IMR-90 (cell line): ENCODE measurements around the gene EYS. TPM values are rescaled to one million over a fixed set of nuclear protein-coding genes. Genes with fewer than 3 reads are reported as not detected.

Source experiments
- ATAC-seq: fragments of 200-7000 bp; cut with Tn5 transposase; 2 replicates; pipeline ENCODE4 v1.9.1; 2020; ENCODE audit warnings: low read depth, mild to moderate bottlenecking, moderate library complexity
- BruUV-seq: library from RNA; stranded (reverse); fragments of 400-500 nt; replicated peaks from 2 replicates; lab custom pipeline; 2021; lab: Mats Ljungman, UMichigan
- CTCF ChIA-PET: fragments of 300-600 bp; formaldehyde crosslinking; extraction: SDS; loops from one replicate; lab custom pipeline; 2021; ENCODE audit warnings: antibody characterized with exemption; lab: Yijun Ruan, JAX
- POLR2A ChIA-PET: fragments of 300-600 bp; sonication (Branson Sonifier 250); formaldehyde crosslinking; loops from one replicate; lab custom pipeline; 2022; ENCODE audit warnings: antibody characterized with exemption; ENCODE audit not compliant: unreplicated experiment; lab: Charles Lee
- DNase-seq: peaks from one replicate; pipeline ENCODE4 v3.0.0; 2013
- H2AFZ ChIP-seq: replicated peaks from 2 replicates; pipeline ENCODE3; 2013; ENCODE audit warnings: low read length, mild to moderate bottlenecking; ENCODE audit not compliant: poor library complexity
- H2AK5ac ChIP-seq: 2 replicates; pipeline ENCODE4 v1.6.1; 2013; ENCODE audit warnings: low read depth, low read length, inconsistent platforms
- H2AK9ac ChIP-seq: replicated peaks from 2 replicates; pipeline ENCODE3; 2013; ENCODE audit warnings: mild to moderate bottlenecking, low read depth, low read length, moderate library complexity; ENCODE audit not compliant: poor library complexity
- H2BK120ac ChIP-seq: 2 replicates; pipeline ENCODE4 v1.6.1; 2013; ENCODE audit warnings: low read depth, low read length, inconsistent platforms
- H2BK15ac ChIP-seq: 3 replicates; pipeline ENCODE4 v1.6.1; 2013; ENCODE audit warnings: low read depth, low read length, inconsistent platforms
- H2BK20ac ChIP-seq: 2 replicates; pipeline ENCODE4 v1.6.1; 2013; ENCODE audit warnings: low read depth, mild to moderate bottlenecking, inconsistent platforms, low read length, moderate library complexity
- H2BK5ac ChIP-seq: 2 replicates; pipeline ENCODE4 v1.6.1; 2013; ENCODE audit warnings: mild to moderate bottlenecking, low read depth, low read length, inconsistent platforms; ENCODE audit not compliant: poor library complexity, severe bottlenecking
- H3K14ac ChIP-seq: replicated peaks from 2 replicates; pipeline ENCODE4 v1.6.1; 2013; ENCODE audit warnings: low read depth, low read length, inconsistent platforms
- H3K18ac ChIP-seq: 2 replicates; pipeline ENCODE4 v1.6.1; 2013; ENCODE audit warnings: low read depth, low read length, control low read depth
- H3K23ac ChIP-seq: 2 replicates; pipeline ENCODE4 v1.6.1; 2013; ENCODE audit warnings: low read depth, low read length, inconsistent platforms
- H3K27ac ChIP-seq: 2 replicates; pipeline ENCODE4 v1.5.1; 2013; ENCODE audit warnings: mild to moderate bottlenecking, control low read depth, low read length; ENCODE audit not compliant: insufficient read depth
- H3K27me3 ChIP-seq: 2 replicates; pipeline ENCODE4 v1.6.1; 2013; ENCODE audit warnings: low read length; ENCODE audit not compliant: control insufficient read depth, insufficient read depth
- H3K36me3 ChIP-seq: 2 replicates; pipeline ENCODE4 v1.6.1; 2013; ENCODE audit warnings: low read length, mixed read lengths; ENCODE audit not compliant: control insufficient read depth, insufficient read depth
- H3K4ac ChIP-seq: 2 replicates; pipeline ENCODE4 v1.6.1; 2013; ENCODE audit warnings: low read depth, low read length, inconsistent platforms
- H3K4me1 ChIP-seq: 2 replicates; pipeline ENCODE4 v1.6.1; 2013; ENCODE audit warnings: low read length, mixed read lengths; ENCODE audit not compliant: control insufficient read depth, insufficient read depth
- H3K4me2 ChIP-seq: 2 replicates; pipeline ENCODE4 v1.6.1; 2013; ENCODE audit warnings: low read depth, mild to moderate bottlenecking, control low read depth, low read length, moderate library complexity
- H3K4me3 ChIP-seq: 2 replicates; pipeline ENCODE4 v1.5.1; 2013; ENCODE audit warnings: low read depth, mild to moderate bottlenecking, control low read depth, low read length, moderate library complexity; ENCODE audit not compliant: insufficient read depth
- H3K56ac ChIP-seq: 2 replicates; pipeline ENCODE4 v1.6.1; 2013; ENCODE audit warnings: low read length, inconsistent platforms; ENCODE audit not compliant: insufficient read depth; ENCODE audit errors: extremely low read depth
- H3K79me1 ChIP-seq, 2 experiments: 2 replicates each; pipeline ENCODE4 v1.6.1; 2013; ENCODE audit warnings: low read length in 2 of 2, inconsistent platforms in 1 of 2, low read depth in 1 of 2
- H3K9ac ChIP-seq: 2 replicates; pipeline ENCODE4 v1.6.1; 2013; ENCODE audit warnings: low read depth, low read length, control low read depth
- H3K9me1 ChIP-seq: 2 replicates; pipeline ENCODE4 v1.6.1; 2013; ENCODE audit warnings: low read length, inconsistent platforms; ENCODE audit not compliant: insufficient read depth
- H3K9me3 ChIP-seq: 2 replicates; pipeline ENCODE4 v1.6.1; 2013; ENCODE audit warnings: low read length; ENCODE audit not compliant: control insufficient read depth, insufficient read depth
- H4K20me1 ChIP-seq: 2 replicates; pipeline ENCODE4 v1.6.1; 2013; ENCODE audit warnings: low read length, inconsistent platforms; ENCODE audit not compliant: insufficient read depth
- H4K5ac ChIP-seq: 2 replicates; pipeline ENCODE4 v1.6.1; 2013; ENCODE audit warnings: mild to moderate bottlenecking, low read depth, low read length, control low read depth
- H4K8ac ChIP-seq, 2 experiments: 2 replicates each; pipeline ENCODE4 v1.6.1; 2013; ENCODE audit warnings: low read depth in 2 of 2, low read length in 2 of 2, control low read depth in 1 of 2, inconsistent platforms in 1 of 2
- H4K91ac ChIP-seq: 2 replicates; pipeline ENCODE4 v1.6.1; 2013; ENCODE audit warnings: low read depth, low read length, inconsistent platforms; ENCODE audit not compliant: insufficient read depth
- CEBPB ChIP-seq: IDR thresholded peaks from 2 replicates; pipeline ENCODE4 v1.6.1; 2012; ENCODE audit warnings: low read depth, low read length, improper control_type of control experiment
- CHD1 ChIP-seq: IDR thresholded peaks from 2 replicates; pipeline ENCODE4 v1.6.1; 2012; ENCODE audit warnings: low read depth, low read length, improper control_type of control experiment
- ELK1 ChIP-seq: fragments of 150-350 bp; IDR thresholded peaks from 2 replicates; pipeline ENCODE4 v1.6.1; 2016; ENCODE audit warnings: low read depth, mild to moderate bottlenecking, low read length, moderate library complexity, borderline replicate concordance
- MAFK ChIP-seq: IDR thresholded peaks from 2 replicates; pipeline ENCODE4 v1.6.1; 2012; ENCODE audit warnings: low read depth, low read length, improper control_type of control experiment
- MXI1 ChIP-seq: IDR thresholded peaks from 2 replicates; pipeline ENCODE4 v1.6.1; 2012; ENCODE audit warnings: low read depth, mild to moderate bottlenecking, low read length, moderate library complexity, borderline replicate concordance
- NFE2L2 ChIP-seq: fragments of 150-350 bp; IDR thresholded peaks from 2 replicates; pipeline ENCODE4 v1.6.1; 2016; ENCODE audit warnings: low read depth, mild to moderate bottlenecking, low read length
- RAD21 ChIP-seq: IDR thresholded peaks from 2 replicates; pipeline ENCODE4 v1.6.1; 2012; ENCODE audit warnings: low read length, improper control_type of control experiment
- RCOR1 ChIP-seq: IDR thresholded peaks from 2 replicates; pipeline ENCODE4 v1.6.1; 2012; ENCODE audit warnings: mild to moderate bottlenecking, low read length, improper control_type of control experiment; ENCODE audit not compliant: insufficient replicate concordance
- RFX5 ChIP-seq: IDR thresholded peaks from 2 replicates; pipeline ENCODE4 v1.8.0; 2012; ENCODE audit warnings: low read depth, mild to moderate bottlenecking, low read length, moderate library complexity
- SMC3 ChIP-seq: fragments of 150-350 bp; IDR thresholded peaks from 2 replicates; pipeline ENCODE4 v1.6.1; 2016; ENCODE audit warnings: low read depth, mild to moderate bottlenecking, antibody characterized with exemption, low read length, moderate library complexity
- USF2 ChIP-seq: fragments of 150-350 bp; IDR thresholded peaks from 2 replicates; pipeline ENCODE4 v1.6.1; 2017; ENCODE audit warnings: mild to moderate bottlenecking, antibody characterized with exemption, low read length, low read depth
- WGBS, 2 experiments: methylation state at CpG; one replicate each; pipeline versions ENCODE4 v1.1.5 to v1.1.7; 2013; ENCODE audit warnings: missing lambda C conversion rate in 2 of 2; ENCODE audit not compliant: insufficient read length in 1 of 2; ENCODE audit errors: extremely low coverage in 2 of 2; 5-methylcytosine and 5-hydroxymethylcytosine counted together
- dilution Hi-C: fragments of 300-500 bp; cut with HindIII; formaldehyde crosslinking; loops from one replicate; pipeline ENCODE4 v1.14.3; 2018; ENCODE audit warnings: low sequenced_read_pairs; ENCODE audit not compliant: unreplicated experiment
- in situ Hi-C: fragments of 300-500 bp; cut with MboI; formaldehyde crosslinking; loops from 3 replicates; pipeline ENCODE4 v1.14.3; 2019; ENCODE audit warnings: low sequenced_read_pairs, inconsistent platforms, mixed read lengths
- intact Hi-C: fragments of 100-400 bp; cut with micrococcal nuclease; formaldehyde crosslinking; loops from 2 replicates; pipeline ENCODE4 v1.10.0; 2022
- polyA plus RNA-seq, 3 experiments: library from polyadenylated mRNA; depleted of rRNA; stranded (reverse); fragments of >200 nt; gene quantifications; 2 replicates each; pipeline ENCODE4 v1.2.3, GENCODE V29; 2012; ENCODE audit warnings: low replicate concordance in 1 of 3
- total RNA-seq: library from RNA; depleted of rRNA; stranded (reverse); fragments of >200 nt; gene quantifications from 2 replicates; pipeline ENCODE4 v1.2.3, GENCODE V29; 2012
- TF ChIP-seq, protein P1 (sequence below): conservative IDR thresholded peaks from 2 replicates; pipeline ENCODE4 v1.5.1; 2012; ENCODE audit warnings: mild to moderate bottlenecking, low read depth, low read length, improper control_type of control experiment

Gene EYS
- total and polyA plus RNA-seq, 2 of the 4 experiments (the other 2 are of a cell fraction), result under 0.01 TPM; not detected in 1

- H4K91ac ChIP-seq, result no peak overlapping the region
- TF ChIP-seq CHD1, result no peak
- TF ChIP-seq NFE2L2, result no peak
- no peak for TF ChIP-seq MAFK
- TF ChIP-seq RAD21, result no peak
- TF ChIP-seq, protein P1, sequence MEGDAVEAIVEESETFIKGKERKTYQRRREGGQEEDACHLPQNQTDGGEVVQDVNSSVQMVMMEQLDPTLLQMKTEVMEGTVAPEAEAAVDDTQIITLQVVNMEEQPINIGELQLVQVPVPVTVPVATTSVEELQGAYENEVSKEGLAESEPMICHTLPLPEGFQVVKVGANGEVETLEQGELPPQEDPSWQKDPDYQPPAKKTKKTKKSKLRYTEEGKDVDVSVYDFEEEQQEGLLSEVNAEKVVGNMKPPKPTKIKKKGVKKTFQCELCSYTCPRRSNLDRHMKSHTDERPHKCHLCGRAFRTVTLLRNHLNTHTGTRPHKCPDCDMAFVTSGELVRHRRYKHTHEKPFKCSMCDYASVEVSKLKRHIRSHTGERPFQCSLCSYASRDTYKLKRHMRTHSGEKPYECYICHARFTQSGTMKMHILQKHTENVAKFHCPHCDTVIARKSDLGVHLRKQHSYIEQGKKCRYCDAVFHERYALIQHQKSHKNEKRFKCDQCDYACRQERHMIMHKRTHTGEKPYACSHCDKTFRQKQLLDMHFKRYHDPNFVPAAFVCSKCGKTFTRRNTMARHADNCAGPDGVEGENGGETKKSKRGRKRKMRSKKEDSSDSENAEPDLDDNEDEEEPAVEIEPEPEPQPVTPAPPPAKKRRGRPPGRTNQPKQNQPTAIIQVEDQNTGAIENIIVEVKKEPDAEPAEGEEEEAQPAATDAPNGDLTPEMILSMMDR, result no peak
- TF ChIP-seq MXI1, result no peak
- TF ChIP-seq RCOR1, result no peak
- no peak for TF ChIP-seq CEBPB
- no peak for TF ChIP-seq SMC3
- no peak for TF ChIP-seq USF2
- no peak for TF ChIP-seq ELK1
- TF ChIP-seq RFX5, result no peak
- no peak overlapping the region for H2BK120ac ChIP-seq
- H4K20me1 ChIP-seq, result no peaks in the 10 kb centered on the region
- H2BK20ac ChIP-seq, result no peak overlapping the region
- no peak overlapping the region for H2AK9ac ChIP-seq
- H3K27me3 ChIP-seq, result no peaks in the 10 kb centered on the region
- H2BK5ac ChIP-seq, result no peak overlapping the region
- no peak overlapping the region for H3K9ac ChIP-seq
- no peak overlapping the region for H4K5ac ChIP-seq
- no peaks in the 10 kb centered on the region for H3K9me1 ChIP-seq
- dilution Hi-C loops, result no loop called here
- no TSS peak for BruUV-seq
- H3K4me3 ChIP-seq, result no peak overlapping the region
- no peaks in the 10 kb centered on the region for H3K9me3 ChIP-seq
- H2AFZ ChIP-seq, result no peak overlapping the region
- ChIA-PET CTCF (no interaction called here), POLR2A (no interaction called here)
- no peak overlapping the region for H2AK5ac ChIP-seq
- no peak for DNase-seq
- intact Hi-C loops, result no loop called here
- no peak for ATAC-seq
- H3K4ac ChIP-seq, result no peak overlapping the region
- H4K8ac ChIP-seq, result no peak overlapping the region
- no peaks in the 10 kb centered on the region for H3K4me1 ChIP-seq
- H3K18ac ChIP-seq, result no peak overlapping the region
- H3K36me3 ChIP-seq, result no peaks in the 10 kb centered on the region
- in situ Hi-C loops, result no loop called here
- no peak overlapping the region for H3K23ac ChIP-seq
- H2BK15ac ChIP-seq, result no peak overlapping the region
- WGBS, 2 experiments, result no CpG with 5 or more reads among the region's 2 CpGs
- no peak overlapping the region for H3K4me2 ChIP-seq
- no peak overlapping the region for H3K14ac ChIP-seq
- H3K56ac ChIP-seq, result no peak overlapping the region
- no peaks in the 10 kb centered on the region for H3K79me1 ChIP-seq
- no peak overlapping the region for H3K27ac ChIP-seq
Observed at GRCh38 chr6:64539917-64540316, 1167.1 kb downstream of the EYS start.
